HG02981 (cell line): ENCODE data around the gene MLEC.

Experiments
- ATAC-seq: cut with Tn5 transposase; IDR thresholded peaks from one replicate; pipeline ENCODE4 v1.9.1; 2021; ENCODE audit warnings: mild to moderate bottlenecking, moderate library complexity; ENCODE audit not compliant: unreplicated experiment

MLEC gene

DNA sequence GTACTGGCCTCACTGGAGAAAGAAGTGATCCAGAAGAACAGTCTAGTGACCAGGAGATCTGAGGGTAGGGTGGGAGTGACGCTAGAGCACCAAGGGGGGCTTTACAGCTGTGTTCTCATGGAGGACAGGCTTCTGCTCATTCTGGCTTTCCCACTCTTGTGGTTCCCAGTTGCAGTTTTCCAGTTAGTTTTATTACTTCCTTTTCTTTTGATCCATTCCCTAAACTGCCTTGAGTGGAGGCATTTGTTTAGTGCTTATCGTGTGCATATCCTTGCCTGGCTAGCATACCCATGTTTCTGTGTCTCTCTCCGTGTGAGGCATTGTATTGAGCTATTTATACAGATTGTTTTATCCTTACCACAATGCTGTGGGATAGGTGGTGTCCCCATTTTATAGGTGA is 4.0 kb downstream of the MLEC start:
- no peak for ATAC-seq

DNA sequence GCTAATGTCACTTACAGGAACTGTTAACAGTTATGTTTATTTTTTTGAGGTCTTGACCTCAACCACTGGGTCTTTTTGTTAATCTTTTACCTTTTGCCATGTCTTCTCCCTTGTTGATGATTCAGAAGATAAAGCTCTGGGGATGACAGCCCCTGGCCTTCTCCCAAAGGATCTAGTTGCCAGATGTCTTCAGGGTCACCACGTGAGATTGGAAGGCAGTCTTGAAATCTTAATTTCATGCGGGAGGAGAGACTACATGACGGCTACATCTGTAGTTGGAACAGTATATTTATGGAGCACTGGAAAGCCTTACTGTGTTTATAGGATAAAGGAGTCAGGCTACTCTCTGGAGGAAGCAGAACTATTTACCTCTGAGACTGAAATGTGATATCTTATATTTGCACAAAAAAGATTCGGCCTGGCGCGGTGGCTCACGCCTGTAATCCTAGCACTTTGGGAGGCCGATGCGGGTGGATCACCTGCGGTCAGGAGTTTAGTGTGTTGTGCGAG is 5.6 kb downstream of the MLEC start:
- ATAC-seq: no peak

DNA sequence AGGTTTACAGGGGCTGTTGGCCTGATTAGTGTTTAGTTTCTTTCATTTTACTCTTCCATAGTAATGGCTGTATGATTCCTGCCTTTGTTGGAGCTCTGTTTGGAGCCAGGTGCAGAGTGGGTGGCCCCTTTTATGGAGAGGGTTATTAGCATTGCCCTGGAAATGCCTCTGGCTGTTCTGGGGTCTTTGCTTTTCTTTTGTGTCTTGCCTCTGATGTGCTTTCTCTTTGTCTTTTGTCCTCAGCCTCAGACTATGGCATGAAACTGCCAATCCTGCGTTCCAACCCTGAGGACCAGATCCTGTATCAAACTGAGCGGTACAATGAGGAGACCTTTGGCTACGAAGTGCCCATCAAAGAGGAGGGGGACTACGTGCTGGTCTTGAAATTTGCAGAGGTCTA is 6.9 kb downstream of the MLEC start:
- no peak for ATAC-seq

DNA sequence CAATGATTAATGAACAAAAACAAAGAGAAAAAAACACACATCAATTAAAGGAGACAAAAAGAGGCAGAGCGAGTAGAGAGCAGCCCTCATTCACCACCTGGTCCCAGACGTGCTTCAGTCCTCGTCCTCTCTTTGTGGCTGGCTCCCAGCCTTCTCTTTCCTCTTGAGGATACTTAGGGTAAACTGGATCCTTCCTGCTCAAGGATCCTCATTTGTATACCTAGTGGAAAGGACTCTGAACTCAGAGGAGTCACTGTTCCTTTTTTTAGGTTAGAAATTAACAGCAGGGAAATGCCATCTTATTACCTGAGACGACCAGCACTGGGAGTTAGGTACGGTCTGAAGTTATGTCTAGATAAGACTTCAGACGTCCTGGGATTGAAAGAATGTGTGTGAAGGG is 9.7 kb downstream of the MLEC start:
- no peak for ATAC-seq

DNA sequence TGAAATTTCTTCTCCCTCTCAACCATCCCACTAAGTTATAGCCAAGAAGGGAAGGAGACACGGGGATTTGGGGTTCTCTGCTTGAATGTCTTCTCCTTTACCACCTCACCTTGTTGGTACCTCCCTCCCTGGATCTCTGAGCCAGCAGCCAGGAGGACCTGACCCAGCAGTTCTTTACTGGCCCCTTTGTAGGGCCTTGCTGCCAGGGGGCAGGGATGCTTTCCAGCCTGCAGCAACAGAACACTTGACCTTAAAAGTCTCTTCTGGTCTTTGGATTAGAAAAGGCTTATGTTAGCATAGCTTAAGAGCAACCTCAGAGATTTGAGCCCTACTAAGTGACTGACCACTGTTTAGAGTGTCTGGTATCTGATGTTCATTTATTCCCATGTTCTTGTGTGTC is 10.4 kb downstream of the MLEC start:
- ATAC-seq: no peak

DNA sequence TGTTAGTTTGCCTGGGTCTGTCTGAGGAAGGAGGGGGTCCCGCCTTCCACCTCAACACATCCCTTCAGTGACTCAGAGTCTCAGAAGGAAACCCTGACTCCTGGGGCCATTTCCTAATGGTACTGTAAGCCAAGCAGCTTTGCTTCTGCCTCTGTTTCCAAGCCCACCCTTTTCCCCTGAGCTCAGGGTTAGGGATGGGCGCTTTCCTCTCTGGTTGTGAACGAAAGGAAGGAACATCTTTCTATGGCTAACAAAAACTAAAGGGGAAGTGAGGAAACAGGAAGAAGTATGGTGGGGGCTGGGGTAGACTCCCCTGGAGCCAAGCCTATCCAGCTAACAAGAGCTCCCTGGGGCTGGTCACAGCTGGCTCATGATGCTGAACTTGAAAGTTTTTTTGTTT is 11.7 kb downstream of the MLEC start:
- ATAC-seq: no peak

DNA sequence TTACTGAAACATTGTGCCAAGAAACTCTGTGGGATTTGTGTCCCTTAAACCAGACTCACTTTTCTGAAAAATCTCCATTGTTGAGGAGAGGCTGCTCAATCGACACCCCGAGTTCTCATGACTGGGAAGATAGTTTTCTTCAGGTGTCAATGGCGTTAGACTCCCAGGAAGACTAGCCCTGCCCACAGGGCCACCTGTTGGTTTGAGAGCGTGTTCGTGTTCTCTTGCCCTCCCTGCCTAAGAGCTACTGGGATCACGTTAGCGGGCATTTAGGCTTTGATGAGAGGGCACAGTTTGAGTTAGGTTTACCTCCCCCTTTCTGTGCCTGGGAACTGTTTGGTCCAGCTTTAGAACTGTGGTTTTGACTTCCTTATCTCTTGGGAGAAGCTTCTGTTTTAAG is 12.6 kb downstream of the MLEC start:
- no peak for ATAC-seq

DNA sequence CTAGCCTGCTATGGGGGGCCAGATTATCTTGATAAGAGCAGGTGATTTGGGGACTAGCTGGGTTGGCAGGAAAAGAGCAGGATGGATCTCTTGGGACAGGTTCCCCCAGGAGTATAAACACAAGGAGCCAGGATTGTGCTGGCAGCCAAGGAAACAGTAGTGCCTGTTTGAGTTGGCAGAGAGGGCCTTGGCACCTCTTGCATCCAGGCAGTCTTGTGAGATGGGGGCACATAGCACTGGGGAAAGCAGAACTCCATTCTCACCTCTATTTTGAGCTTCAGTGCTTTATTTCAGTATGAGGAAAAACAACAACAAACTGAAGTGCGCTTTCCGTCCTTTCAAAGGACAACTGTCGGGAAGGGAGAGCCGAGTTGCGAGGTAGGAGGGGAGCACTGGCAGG is 13.9 kb downstream of the MLEC start:
- ATAC-seq: no peak

DNA sequence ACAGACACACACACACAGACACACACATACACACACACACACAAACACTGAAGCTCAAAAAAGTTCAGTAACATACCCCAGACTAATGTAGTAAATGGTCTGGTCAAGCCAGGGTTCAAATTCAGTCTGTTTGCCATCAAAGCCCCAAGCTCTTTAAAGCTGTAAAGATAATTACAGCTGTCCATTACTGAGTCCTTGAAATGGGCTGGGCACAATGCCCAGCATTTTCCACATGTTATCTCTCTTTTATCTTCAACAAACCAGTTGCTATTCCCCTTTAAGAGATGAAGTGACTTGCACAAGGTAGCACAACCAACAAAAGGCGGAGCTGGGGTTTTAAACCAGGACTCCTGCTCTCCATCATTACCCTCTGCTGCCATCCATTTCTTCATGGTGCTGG is 15.7 kb downstream of the MLEC start:
- ATAC-seq: no peak

DNA sequence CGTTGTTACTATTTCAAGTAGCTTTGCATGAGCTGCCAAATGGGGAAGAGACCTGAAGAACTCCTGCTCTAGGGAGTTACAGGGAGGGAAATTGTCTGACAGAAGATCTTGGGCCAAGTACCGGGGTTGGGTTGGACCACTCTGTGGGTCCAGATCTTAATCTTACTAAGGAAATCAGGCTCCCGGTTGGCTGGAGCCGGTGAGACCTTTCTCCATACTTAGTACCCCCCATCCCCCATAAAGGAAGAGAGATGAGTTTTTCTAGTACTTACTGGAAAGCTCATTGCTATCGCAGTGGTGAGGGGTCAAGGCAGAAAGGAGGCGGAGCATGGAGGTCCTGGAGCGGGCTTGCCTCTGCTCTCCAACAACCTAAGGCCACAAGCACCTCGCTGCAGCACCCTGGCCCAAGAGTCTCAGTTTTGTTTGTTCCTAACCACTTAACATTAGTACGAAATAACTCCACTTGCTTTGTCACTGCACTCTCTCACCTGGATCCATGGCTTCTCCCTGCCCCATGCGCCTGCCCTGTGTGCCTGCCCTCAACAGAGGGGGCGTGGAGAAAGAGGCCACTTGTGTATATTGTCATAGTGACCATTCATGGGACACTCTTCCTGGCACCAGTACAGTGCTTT is 16.5 kb downstream of the MLEC start:
- ATAC-seq: no peak

DNA sequence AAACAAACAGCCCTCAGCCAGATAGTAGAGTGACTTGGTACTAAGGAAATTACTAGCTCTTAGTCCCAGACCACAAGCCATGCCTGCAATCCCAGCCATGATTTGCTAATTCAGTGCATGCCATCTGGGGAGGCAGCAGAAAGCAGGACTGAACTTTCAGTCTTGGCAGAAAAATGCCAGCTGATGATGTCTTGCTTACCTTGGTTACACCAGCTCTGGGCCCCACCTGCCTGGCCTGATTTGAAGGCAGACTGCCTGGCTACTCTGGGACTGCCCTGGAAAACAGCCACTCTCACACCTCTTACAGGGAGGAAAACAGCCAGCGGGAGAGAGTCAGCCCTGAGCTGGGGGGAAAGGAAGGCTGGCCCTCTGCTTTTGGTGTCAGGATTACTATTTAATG is 18.7 kb downstream of the MLEC start:
- no peak for ATAC-seq

DNA sequence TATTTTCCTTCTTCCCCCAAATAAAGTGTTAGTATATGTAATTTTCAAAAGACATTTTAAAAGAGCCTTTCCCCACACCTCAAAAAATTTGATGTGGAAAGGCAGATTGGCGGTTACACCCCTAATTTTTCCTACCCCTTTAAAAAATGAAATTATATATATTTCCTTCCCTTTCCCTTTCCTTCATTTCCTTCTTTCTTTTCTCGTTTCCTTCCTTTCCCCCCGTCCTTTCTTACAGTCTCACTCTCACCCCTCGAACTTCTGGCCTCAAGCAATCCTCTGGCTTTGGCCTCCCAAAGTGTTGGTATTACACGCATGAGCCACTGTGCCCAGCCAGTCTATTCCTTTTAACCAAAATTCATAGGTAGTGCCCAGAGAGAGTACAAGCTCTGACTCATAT is 19.1 kb downstream of the MLEC start:
- no peak for ATAC-seq

DNA sequence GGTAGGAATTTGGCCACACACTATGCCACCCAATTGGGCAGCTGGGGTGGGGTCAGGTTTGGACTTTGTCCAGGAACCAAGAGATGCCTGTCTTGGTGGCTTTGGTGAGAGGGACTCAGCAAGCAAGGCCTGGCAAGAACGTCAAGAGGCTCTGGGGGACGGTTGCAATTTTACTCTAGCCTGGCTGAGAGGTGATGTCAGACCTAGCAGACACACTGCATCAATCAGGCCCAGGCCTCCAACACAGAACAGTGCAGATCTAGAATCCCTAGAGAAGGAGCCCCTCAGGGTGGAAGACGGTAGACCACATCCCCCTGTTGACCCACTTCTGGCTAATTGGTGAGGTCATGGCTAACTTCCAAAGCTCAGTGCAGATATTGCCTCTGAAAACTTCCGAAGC is 21.7 kb downstream of the MLEC start:
- no peak for ATAC-seq

DNA sequence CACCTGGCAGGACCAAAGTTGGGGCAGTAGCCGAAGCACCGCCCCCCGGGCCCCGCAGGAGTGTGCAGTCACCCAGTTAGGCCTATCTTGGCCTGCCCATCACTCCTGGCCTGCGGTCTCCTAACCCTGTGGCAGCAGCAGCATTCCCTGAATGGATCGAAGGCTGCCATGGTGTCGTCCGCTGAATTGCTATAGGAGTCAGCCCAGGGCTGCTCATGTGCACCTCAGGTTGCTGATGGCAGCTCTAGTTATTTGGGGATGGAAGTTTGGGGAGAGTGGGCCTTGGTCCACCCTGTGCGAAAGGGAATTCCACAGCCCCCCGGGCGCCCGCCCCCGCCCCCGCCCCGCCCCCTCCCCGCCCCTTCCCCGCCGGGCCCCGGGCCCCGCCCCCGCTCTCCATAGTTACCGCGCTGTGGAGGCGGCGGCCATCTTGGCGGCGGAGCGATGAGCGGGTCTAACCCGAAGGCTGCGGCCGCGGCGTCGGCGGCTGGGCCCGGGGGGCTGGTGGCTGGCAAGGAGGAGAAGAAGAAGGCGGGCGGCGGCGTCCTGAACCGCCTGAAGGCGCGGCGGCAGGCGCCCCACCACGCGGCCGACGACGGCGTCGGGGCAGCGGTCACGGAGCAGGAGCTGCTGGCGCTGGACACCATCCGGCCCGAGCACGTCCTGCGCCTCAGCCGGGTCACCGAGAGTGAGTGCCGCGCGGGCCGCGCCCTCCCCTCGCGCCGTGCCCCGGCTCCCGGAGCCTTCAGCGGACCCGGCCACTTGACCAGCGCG is 23.3 kb downstream of the MLEC start, which contains the start of gene UNC119B:
Gene UNC119B (plus strand): TSS at position 428 of the 774 bp plus-strand sequence. CDS start 17 bp downstream, at position 445.
- ATAC-seq: peak; percentile 69

DNA sequence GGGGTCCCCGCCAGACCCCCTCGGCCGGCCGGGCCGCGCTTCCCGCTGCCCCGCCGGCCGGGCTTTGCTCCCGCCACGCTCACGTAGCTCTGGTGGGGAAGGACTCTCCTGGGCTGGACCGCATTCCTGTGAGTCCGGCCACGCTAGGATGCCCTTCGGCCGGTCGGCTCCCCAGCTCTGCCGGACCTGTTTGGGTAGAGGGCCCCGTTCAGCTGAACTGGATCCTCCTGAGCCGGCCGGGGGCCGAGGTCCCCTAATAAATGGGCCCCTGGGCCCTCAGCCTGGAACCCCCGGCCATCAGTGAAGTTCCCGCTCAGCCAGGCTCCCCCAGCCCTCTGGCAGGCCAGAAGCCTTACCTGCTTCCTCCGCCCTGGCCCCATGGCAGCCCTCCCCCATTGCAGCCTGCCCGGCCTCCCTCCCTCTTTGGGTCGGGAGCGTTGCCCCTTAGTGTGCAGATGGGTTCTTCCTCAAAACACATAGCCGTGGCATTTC is 23.9 kb downstream of the MLEC start:
- ATAC-seq: peak; percentile 17

DNA sequence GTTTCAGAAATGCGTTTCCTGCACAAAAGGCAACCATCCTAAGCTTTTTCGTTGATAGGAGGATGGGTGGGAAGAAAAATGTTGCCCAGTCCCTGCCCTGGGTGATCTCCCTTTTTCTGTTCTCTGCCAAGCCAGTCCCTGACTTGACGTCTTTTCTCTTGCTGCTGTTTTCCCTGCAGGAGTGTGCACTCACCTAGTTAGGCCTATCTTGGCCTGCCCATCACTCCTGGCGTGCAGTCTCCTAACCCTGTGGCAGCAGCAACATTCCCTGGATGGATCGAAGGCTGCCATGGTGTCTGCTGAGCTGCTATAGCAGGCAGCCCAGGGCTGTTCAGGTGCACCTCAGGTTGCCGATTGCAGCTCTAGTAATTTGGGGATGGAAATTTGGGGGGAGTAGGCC is 24.5 kb downstream of the MLEC start:
- ATAC-seq: no peak

DNA sequence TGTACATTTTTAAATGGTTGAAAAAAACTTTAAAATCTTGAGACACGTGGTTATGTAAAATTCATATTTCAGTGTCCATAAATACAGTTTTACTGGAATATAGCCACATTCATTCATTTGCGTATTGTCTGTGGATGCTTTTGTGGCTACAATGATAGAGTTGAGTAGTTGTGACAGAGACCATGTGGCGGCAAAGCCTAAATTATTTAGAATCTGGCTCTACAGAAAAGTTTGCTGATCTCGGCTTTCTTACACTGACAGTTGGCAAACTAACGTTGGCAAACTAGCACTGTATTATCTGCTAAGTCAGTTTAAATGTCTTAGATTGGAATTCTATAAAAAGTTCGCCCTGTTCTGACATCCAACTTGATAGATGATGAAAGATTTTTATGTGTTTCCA is 25.7 kb downstream of the MLEC start:
- no peak for ATAC-seq

DNA sequence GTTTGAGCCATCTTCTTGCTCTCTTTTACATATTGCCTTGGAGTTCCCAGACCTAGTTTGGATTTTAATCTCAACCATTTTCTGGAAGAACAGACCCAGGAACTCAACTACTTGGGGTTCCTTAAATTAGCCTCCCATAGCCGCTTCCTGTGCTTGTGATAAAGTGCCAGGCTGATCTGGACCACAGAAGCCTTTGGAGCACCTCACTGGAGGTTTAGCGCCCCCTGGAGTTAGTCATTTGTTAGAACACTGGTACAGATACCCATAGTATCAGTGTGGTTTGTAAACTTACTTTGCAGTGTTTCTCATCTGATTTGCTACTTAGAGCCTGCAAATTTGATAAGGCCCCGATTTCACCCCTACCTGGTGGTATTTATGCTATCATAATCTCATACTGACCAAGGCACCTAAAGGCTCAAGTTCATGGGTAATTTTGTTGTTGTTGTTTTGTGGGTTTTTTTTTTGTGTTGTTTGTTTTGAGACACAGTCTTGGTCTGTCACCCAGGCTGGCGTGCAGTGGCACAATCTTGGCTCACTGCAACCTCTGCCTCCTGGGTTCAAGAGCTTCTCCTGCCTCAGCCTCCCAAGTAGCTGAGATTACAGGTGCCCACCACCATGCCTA is 27.0 kb downstream of the MLEC start:
- peak; percentile 39 for ATAC-seq

DNA sequence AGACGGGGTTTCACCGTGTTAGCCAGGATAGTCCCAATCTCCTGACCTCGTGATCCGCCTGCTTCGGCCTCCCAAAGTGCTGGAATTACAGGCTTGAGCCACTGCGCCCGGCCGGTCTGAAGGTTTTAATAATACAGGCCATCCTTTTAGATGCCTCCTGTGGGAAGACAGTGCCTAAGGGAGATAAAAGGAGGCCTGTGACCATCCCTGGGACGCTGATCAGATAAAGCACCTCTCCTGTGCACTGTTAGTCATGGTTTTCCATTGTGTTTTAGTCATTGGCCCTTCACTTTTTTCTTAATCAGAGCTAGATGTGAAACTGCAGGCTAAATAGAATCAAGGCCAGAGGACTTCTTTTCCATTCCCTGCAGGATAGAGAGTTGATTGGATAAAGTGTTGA is 31.1 kb downstream of the MLEC start:
- ATAC-seq: no peak

DNA sequence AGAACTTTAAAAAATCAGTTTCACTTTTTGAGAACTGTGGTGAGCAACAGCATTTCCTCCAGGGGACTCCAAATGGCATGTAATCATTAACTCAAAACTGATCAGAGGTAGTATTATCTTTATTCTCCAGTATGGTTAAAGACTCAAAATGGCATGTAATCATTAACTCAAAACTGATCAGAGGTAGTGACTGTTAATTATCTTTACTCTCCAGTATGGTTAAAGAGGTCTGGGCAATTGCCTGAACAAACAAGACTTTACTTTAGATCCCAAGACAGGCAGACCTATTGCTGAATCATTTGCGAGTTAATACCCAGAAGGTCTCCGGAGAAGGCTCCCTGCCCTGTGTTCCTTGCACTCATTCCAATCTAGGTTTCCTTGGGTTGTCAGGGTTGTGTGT is 32.1 kb downstream of the MLEC start:
- ATAC-seq: peak; percentile 58

DNA sequence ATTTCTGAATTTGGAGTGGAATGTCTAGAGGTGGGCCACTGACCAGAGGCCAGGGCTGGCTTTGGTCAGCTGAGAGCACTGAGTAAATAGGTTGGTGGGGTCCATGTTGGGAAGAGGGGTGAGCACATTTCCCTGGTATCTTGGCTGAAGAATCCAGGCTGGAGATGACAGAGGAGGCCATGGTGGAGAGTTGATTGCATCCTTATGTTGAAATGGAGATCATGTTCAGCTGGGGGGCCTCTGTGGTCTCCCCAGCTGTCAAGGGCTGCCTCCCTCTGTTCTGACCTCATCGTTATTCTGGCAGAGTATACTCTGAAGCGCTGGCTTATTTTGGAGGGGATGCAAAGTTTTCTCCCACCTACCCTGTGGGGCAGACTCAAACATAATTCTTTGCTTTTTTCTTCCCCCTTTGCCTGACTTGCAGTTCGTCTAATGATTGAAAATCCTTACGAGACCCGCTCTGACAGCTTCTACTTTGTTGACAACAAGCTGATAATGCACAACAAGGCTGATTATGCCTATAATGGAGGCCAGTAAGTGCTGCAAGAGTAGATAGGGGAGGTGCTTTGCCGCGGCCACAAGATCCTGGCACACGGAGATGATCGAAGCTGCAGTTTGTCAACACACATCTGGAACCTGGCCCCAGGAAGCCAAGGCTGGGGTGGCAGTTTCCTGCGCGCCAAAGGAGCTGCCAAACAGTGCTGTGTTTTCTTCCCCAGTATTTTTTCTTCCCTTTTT is 32.7 kb downstream of the MLEC start:
- ATAC-seq: peak; percentile 7
